Dedifferentiated amniotic fluid mesenchymal stem cell (primary cell): Measurements from ENCODE around the gene NIT1.
A peak's percentile ranks its signal among the peaks of the same experiment; 100 is the strongest.

Source experiments
- DNase-seq: peaks from one replicate; pipeline ENCODE4 v3.0.0-alpha.2; 2016; ENCODE audit errors: extremely low spot score

Gene NIT1

GRCh38 chr1:161084597-161084988, 33.3 kb upstream of the NIT1 start:
- DNase-seq: no peak

DNA sequence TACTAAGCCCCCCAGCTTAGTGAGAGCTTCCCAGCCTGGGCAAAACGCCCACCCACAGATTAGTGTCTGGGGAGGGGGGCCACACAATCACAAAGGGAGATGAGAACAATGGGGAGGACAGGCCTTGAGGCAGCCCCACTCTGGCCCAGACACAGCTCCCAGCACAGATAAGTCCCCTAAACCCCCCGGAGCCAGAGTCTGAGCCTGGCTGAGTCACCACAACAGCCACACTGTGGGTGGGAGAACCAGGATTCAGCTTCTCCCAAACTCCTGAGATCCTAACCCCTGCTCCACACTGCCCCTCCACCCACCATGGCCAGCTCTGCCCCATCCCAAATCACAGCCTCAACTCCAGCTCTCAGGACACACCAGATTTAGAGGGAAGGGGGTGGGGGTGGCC, 32.7 kb upstream of the NIT1 start:
- DNase-seq: no peak

DNA sequence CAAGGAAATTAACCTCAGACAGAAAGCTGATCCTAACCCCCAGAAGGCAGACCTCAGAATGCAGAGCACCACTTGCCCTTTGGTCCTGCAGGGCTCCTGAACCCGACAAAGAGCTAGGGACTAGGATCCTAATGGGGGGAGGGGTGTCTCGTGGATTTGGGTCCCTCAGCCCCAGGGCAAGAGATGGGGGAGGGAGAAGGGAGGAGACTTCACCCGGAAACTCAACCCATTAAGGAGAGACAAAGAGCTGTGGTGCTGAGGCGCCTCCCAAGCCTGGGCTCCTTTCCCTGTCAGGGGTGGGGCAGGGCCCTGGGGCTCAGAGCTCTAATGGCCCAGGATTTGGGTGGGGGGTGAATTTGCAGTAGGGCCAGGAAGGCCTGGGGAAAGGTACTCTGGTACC, 31.4 kb upstream of the NIT1 start:
- no peak for DNase-seq

- DNase-seq: no peak
Observed at GRCh38 chr1:161088587-161089110, 29.3 kb upstream of the NIT1 start.

DNA sequence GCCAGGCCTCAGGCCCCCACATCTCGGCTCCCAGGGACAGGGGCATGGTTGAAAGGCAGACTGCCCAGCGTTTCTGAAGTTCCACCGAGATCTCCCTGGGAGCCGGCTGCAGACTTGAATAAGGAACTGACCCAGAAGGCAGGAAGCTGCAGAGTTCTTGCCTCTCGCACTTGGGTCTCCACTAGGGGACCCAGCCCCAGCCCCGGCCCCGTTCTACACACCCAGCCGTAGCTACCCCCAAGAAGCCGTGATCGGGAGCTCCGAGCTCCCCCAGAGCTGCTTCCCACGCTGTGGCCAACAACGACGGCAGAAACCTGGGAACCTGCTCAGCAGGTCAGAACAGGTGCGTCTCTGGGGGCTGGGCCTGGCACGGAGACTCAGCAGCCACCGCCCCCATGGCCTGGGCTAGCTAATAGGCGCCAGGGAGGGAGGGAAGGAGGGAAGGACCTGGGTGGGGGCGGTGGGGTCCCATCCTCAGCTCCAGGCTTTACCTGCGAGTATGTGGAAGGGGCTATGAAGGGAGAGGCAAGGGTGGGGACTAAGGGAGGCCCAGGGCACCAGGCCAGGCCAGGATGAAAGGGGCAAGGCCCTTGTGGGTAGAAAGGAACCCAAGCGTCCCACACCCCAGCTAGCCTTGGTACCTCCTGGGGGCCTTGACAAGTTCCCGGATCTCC, 28.5 kb upstream of the NIT1 start, which contains the start of gene NECTIN4:
Gene NECTIN4, minus strand, starts transcription at position 308 of the 674 bp plus-strand sequence. Its CDS starts 262 bp downstream, at position 46.
- no peak for DNase-seq

DNA sequence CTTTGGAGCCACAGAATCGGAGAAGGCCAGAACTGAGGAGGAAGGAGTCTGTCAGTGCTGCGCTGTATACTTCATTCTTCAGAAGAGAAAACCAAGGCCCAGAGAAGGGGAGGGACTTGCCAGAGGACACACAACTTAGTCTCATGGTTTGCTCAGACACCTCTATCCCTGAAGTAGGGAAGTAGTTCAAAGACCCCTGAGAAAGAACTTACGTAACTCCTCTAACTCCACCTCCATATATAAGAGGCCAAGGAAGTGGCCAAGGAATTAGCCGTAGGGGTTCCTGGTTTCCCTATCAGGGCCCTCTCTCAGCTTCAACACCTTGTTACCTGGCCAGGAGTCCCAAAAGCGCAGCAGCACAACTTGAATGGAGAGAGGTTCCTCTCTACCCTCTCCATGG, 28.0 kb upstream of the NIT1 start:
- no peak for DNase-seq

DNA sequence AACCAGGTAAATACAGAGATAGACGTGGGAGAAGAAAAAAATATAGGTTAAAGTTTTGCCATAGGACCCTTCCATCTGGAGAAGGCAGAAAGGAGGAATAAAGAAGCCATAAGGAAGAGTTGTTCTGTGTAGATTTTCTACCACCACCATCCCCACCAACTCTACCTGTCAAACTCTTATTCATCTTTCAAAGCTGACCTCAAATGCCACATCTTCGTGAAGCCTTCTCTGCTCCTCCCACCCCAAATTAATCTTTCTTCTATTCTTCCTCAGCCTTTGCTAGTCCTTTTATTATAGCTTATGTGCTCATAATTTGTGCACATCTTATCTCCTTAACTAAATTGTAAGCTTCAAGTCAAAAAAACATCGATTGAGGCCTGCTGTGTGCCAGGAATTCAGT, 27.3 kb upstream of the NIT1 start:
- no peak for DNase-seq

GRCh38 chr1:161091093-161091492, 26.8 kb upstream of the NIT1 start:
- DNase-seq: no peak

GRCh38 chr1:161091796-161092507, 26.0 kb upstream of the NIT1 start:
- DNase-seq: no peak

- DNase-seq: no peak
Observed at GRCh38 chr1:161092621-161093028, 25.3 kb upstream of the NIT1 start.

DNA sequence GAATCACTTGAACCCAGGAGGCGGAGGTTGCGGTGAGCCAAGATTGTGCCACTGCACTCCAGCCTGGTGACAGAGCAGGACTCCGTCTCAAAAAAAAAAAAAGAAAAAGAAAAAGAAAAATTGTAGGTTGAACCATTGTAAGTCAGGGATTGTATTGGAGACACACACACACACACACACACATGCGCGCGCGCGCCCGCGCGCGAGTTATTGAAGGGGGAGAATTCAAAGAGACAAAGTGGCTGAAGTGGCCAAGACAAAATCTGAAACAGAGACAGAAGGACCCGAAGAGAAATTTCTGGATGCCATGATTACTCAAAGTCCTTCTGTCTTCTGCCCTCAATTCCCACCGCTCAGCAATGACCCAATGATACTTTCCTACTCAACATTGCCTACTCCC, 23.4 kb upstream of the NIT1 start:
- DNase-seq: no peak

DNA sequence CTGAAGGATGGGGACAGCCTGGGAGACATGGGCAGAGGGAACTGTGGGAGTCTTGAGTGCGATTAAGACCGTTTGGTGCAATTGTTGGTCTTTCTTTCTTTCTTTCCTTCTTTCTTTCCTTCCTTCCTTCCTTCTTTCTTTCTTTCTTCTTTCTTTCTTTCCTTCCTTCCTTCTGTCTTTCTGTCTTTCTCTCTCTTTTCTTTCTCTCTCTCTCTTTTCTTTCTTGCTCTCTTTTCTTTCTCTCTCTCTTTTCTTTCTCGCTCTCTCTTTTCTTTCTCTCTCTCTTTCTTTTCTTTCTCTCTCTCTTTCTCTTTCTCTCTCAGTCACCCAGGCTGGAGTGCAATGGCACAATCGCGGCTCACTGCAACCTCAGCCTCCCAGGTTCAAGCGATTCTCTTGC, 22.7 kb upstream of the NIT1 start:
- no peak for DNase-seq

GRCh38 chr1:161096015-161096414, 21.9 kb upstream of the NIT1 start:
- no peak for DNase-seq

GRCh38 chr1:161096530-161096929, 21.4 kb upstream of the NIT1 start:
- DNase-seq: peak; percentile 73

GRCh38 chr1:161098210-161099068, 19.5 kb upstream of the NIT1 start, which contains the start of gene KLHDC9:
TSS of gene KLHDC9 (plus strand) at chr1:161098361. CDS start at chr1:161098536, 175 bp downstream.
- DNase-seq: no peak

- DNase-seq: no peak
Observed at GRCh38 chr1:161099090-161099802, 18.7 kb upstream of the NIT1 start.

DNA sequence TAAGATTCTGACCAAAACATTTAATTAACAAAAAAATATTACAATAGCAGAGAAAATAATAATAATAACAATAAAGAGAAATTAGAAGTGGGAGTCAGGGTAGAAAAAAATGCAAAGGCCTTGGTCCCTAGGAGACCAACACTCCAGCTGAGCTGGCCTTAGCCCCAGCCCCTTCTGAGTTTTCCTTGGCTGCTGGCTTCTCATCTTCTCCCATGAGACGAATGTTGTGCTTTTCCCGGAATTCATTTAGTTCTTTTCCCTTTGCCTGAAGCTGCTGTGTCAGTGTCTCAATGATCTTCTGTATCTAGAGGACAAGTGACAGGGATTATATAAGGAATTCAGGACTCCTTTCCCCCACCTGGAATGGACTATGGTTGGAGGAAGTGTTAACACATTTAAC, 17.3 kb upstream of the NIT1 start:
- no peak for DNase-seq

DNA sequence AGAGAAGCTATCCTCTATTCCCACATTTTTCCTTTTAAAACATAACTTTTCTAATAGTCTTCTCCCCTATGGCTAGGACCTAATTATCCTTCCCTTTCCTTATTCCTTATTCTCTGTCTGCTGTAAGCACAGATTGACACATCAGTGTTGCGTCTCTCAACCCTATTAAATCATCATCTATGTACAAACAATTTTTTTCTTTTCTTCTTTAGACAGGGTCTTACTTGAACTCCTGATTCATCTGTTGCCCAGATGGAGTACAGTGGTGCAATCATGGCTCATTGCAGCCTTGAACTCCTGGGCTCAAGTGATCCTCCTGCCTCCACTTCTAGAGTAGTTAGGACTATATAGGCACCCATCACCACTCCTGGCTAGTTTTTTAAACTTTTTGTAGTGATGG, 11.5 kb upstream of the NIT1 start:
- DNase-seq: no peak

- DNase-seq: no peak
Observed at GRCh38 chr1:161111117-161111516, 6.8 kb upstream of the NIT1 start.

GRCh38 chr1:161111527-161111926, 6.4 kb upstream of the NIT1 start:
- no peak for DNase-seq

DNA sequence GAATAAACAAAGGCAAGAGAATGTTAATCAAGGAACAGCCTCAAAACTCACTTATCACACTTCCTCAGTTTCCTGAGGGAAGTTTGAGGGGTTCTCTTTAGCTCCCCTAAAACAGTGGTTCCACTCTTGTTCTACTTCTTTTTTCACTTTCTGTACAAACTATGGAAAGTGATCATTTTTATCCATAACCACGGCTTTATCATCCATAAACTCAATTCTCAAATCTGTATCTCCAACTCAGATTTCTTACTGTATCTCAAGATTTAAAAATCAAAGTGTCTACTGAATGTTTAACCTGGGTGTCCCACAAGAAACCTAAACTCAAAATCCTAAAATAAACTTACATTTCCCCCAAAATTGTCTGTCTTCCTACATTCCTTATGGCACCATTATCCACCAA, 4.0 kb upstream of the NIT1 start:
- no peak for DNase-seq

DNA sequence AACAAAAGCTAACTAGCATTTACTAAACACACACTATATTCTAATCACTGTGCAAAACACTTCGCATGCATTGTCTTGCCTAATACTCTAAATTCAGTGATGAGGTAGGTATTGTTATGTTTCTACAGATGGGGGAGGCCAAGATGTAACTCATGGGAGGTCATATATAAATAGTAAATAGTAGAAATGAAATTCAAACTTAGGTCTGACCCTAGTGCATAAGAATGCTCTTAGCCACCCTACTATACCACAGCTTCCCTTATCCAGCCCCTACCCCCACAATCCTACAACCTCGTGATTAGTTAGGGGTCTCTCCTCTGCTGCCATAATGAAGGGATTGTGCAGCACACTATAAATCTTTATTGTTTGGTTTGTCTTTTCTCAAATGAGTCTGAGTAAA, 3.3 kb upstream of the NIT1 start:
- no peak for DNase-seq
